K562 (cell line): Measurements from ENCODE around the gene AZGP1. TPM values are rescaled to one million over a fixed set of nuclear protein-coding genes. Genes with fewer than 3 reads are reported as not detected.
"Not testable (repeated sequence)": the region's sequence is repeated elsewhere in the genome, so short reads cannot be mapped to it uniquely, and the experiment has no call there.

Experiments used
- ATAC-seq: fragments of 200-7000 bp; cut with Tn5 transposase; 3 replicates; pipeline ENCODE4 v1.9.1; 2020; ENCODE audit warnings: moderate library complexity
- BruUV-seq: library from RNA; stranded (reverse); fragments of 400-500 nt; replicated peaks from 2 replicates; lab custom pipeline; 2021; lab: Mats Ljungman, UMichigan
- CTCF ChIA-PET: fragments of 300-600 bp; formaldehyde crosslinking; extraction: SDS; loops from one replicate; lab custom pipeline; 2021; ENCODE audit warnings: low intra/inter-chr PET ratio; lab: Yijun Ruan, JAX
- POLR2A ChIA-PET: fragments of 300-600, 350-650 bp; sonication (Branson Sonifier 250); formaldehyde crosslinking; extraction: SDS; loops from one replicate; lab custom pipeline; 2021; ENCODE audit warnings: antibody characterized with exemption, inconsistent platforms; lab: Yijun Ruan, JAX
- DNase-seq, 4 experiments: peaks; one replicate each; pipeline versions ENCODE4 v3.0.0 to v3.0.0-alpha.2; 2011 to 2018; ENCODE audit warnings: low spot score in 3 of 4, mixed read lengths in 3 of 4; ENCODE audit errors: extremely low read depth in 1 of 4
- FAIRE-seq: peaks from 2 replicates; lab custom pipeline; 2011; peaks lifted over from hg19 to GRCh38; lab: Jason Lieb, UNC
- H2AFZ ChIP-seq: 2 replicates; pipeline ENCODE4 v1.6.0; 2011; ENCODE audit warnings: low read depth, low read length, control low read depth, inconsistent platforms
- H3K27ac ChIP-seq: fragments of 200-600 bp; 3 replicates; pipeline ENCODE4 v1.8.0; 2011; ENCODE audit warnings: low read depth, mild to moderate bottlenecking, control low read depth, inconsistent platforms, low read length, moderate library complexity, mixed read lengths; ENCODE audit errors: extremely low read depth
- H3K27me3 ChIP-seq, 2 experiments: fragments of 300-600 bp in 1 of 2; 2 replicates in 1 of 2; 3 replicates in 1 of 2; pipeline versions ENCODE4 v1.6.0 to v1.8.0; 2011; ENCODE audit warnings: inconsistent platforms in 2 of 2, low read length in 2 of 2, mild to moderate bottlenecking in 1 of 2, mixed read lengths in 1 of 2, moderate library complexity in 1 of 2; ENCODE audit not compliant: control insufficient read depth in 2 of 2, insufficient read depth in 2 of 2
- H3K36me3 ChIP-seq: fragments of 300-600 bp; 3 replicates; pipeline ENCODE4 v1.8.0; 2011; ENCODE audit warnings: mild to moderate bottlenecking, low read length, inconsistent platforms; ENCODE audit not compliant: control insufficient read depth, insufficient read depth
- H3K4me1 ChIP-seq, 2 experiments: fragments of 200-600 bp in 1 of 2; replicated peaks in 1 of 2; 2 replicates in 1 of 2; 3 replicates in 1 of 2; pipeline versions ENCODE4 v1.5.1 to v1.8.0; 2011; ENCODE audit warnings: inconsistent platforms in 2 of 2, low read length in 2 of 2, mild to moderate bottlenecking in 1 of 2, mixed read lengths in 1 of 2, moderate library complexity in 1 of 2; ENCODE audit not compliant: control insufficient read depth in 2 of 2, insufficient read depth in 2 of 2
- H3K4me2 ChIP-seq: 2 replicates; pipeline ENCODE4 v1.6.1; 2011; ENCODE audit warnings: low read length, control low read depth, inconsistent platforms, mixed read lengths; ENCODE audit not compliant: insufficient read depth
- H3K4me3 ChIP-seq: fragments of 200-600 bp; sonication (generic), shearing (Covaris generic); 2 replicates; pipeline ENCODE4 v1.5.1; 2016; ENCODE audit warnings: control low read depth, inconsistent platforms
- H3K79me2 ChIP-seq: fragments of 200-600 bp; 3 replicates; pipeline ENCODE4 v1.8.0; 2011; ENCODE audit warnings: low read length, inconsistent platforms; ENCODE audit not compliant: control insufficient read depth, insufficient read depth
- H3K9ac ChIP-seq, 2 experiments: 2 replicates each; pipeline versions ENCODE4 v1.6.0 to v1.6.1; 2011; ENCODE audit warnings: low read depth in 2 of 2, low read length in 2 of 2, control low read depth in 1 of 2, inconsistent platforms in 1 of 2, mild to moderate bottlenecking in 1 of 2, mixed read lengths in 1 of 2; ENCODE audit not compliant: insufficient read depth in 1 of 2
- H3K9me1 ChIP-seq: one replicate; pipeline ENCODE4 v1.6.0; 2011; ENCODE audit warnings: inconsistent platforms, mild to moderate bottlenecking, low read length, moderate library complexity; ENCODE audit not compliant: control insufficient read depth, insufficient read depth
- H3K9me3 ChIP-seq: replicated peaks from 2 replicates; pipeline ENCODE4 v1.5.1; 2011; ENCODE audit warnings: low read depth, low read length, inconsistent platforms; ENCODE audit not compliant: control insufficient read depth, insufficient read depth
- H4K20me1 ChIP-seq: replicated peaks from 2 replicates; pipeline ENCODE4 v1.6.1; 2011; ENCODE audit warnings: low read length, inconsistent platforms, mixed read lengths; ENCODE audit not compliant: control insufficient read depth, insufficient read depth
- BACH1 ChIP-seq: fragments of 200-800 bp; sonication (Bioruptor generic); IDR thresholded peaks from 2 replicates; pipeline ENCODE4 v1.6.1; 2016; ENCODE audit warnings: missing genetic modification characterization, missing compliant biosample characterization
- KAT8 ChIP-seq: fragments of 450-650 bp; IDR thresholded peaks from 2 replicates; pipeline ENCODE4 v1.6.1; 2016; ENCODE audit warnings: low read depth, mild to moderate bottlenecking
- PCBP2 ChIP-seq: fragments of 200-400 bp; formaldehyde crosslinking; IDR thresholded peaks from 2 replicates; pipeline ENCODE4 v1.6.1; 2018; ENCODE audit warnings: low read length, low read depth, mild to moderate bottlenecking, moderate library complexity; ENCODE audit not compliant: poor library complexity, severe bottlenecking
- RCOR1 ChIP-seq, 2 experiments: IDR thresholded peaks; 2 replicates each; pipeline ENCODE4 v1.6.1; 2012; ENCODE audit warnings: low read depth in 2 of 2, low read length in 2 of 2, borderline replicate concordance in 1 of 2, improper control_type of control experiment in 1 of 2
- TCF7 ChIP-seq: sonication (generic); IDR thresholded peaks from 2 replicates; pipeline ENCODE4 v1.6.1; 2016; ENCODE audit warnings: antibody characterized with exemption, borderline replicate concordance
- WGBS: fragments of 100-300 bp; shearing (Covaris generic); methylation state at CpG from one replicate; pipeline ENCODE4 v1.1.6; 2016; ENCODE audit warnings: low coverage, mixed read lengths; ENCODE audit not compliant: insufficient coverage; ENCODE audit errors: missing lambda C conversion rate; 5-methylcytosine and 5-hydroxymethylcytosine counted together
- in situ Hi-C: fragments of 300-500 bp; cut with MboI; formaldehyde crosslinking; loops from 4 replicates; pipeline ENCODE4 v1.15.0; 2018; ENCODE audit warnings: inconsistent platforms, mixed read lengths
- intact Hi-C: fragments of 100-400 bp; cut with micrococcal nuclease; formaldehyde crosslinking; loops from 2 replicates; pipeline ENCODE4 v1.14.2; 2022
- polyA plus RNA-seq, 8 experiments: library from polyadenylated mRNA; depleted of rRNA in 4 of 8; stranded (reverse) in 5 of 8; unstranded in 3 of 8; fragments of >200 nt; fragmentation: Nextera tagmentation in 2 of 8; fragmentation: Illumina TruSeq in 1 of 8; extraction: Ambion mirVana in 2 of 8; extraction: Trizol in 1 of 8; gene quantifications; 2 replicates each; pipeline versions ENCODE4 v1.2.1 to v1.2.3, GENCODE V29; 2011 to 2014; ENCODE audit warnings: inconsistent platforms in 1 of 8, missing spikeins in 1 of 8
- total RNA-seq, 7 experiments: library from RNA; depleted of rRNA in 6 of 7; stranded (reverse); fragments of >200 nt in 6 of 7; fragmentation: Illumina TruSeq in 2 of 7; extraction: Trizol in 2 of 7; gene quantifications; 2 replicates each; pipeline versions ENCODE4 v1.2.1 to v1.2.3, GENCODE V29; 2011 to 2021; ENCODE audit warnings: low replicate concordance in 1 of 7

AZGP1 gene
- total and polyA plus RNA-seq, 9 of the 15 experiments (the other 6 are each of a cell fraction or from before 2014, with no cell fraction given), result 0.18 to 0.53 TPM; not detected in 7

DNA sequence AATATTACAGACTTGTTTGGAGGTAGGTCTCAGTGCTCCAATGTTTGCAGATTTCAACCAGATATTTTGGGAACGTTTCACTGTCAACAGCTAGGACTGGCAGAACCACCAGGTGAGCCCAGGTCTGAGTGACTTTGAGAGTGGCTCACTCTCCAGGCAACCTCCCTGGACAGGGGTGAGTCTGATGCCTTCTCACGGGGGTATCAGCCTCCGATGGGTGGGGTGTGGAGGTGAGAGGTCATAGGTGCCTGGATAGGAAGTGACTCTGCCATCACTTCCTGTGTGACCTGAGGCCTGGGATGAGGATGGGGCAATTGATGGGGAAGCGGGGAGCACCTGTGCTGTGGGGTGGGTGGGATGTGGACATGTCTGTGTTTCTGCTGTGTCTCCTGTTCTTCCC is 4.6 kb downstream of the AZGP1 start:
- no peak for DNase-seq
- H4K20me1 ChIP-seq, result no peaks in the 10 kb centered on the region
- POLR2A ChIA-PET, result interaction anchor here (0.5 kb wide), 1 partner anchor 87 kb away, joined by 3 read pairs; no protein-coding TSS in a partner anchor
- TF ChIP-seq RCOR1 (IDR thresholded peaks at IDR 0.05; ENCODE audit: borderline replicate concordance in 1 of 2, low read depth in 2 of 2, low read length in 2 of 2), result no peak
- no peak for TF ChIP-seq KAT8
- TF ChIP-seq PCBP2, result no peak
- no peak for TF ChIP-seq BACH1
- no peak for TF ChIP-seq TCF7
- TF ChIP-seq, all 486 proteins: peak for 0
- Histone ChIP-seq H3K9me3 (no peaks in the 10 kb centered on the region), H3K36me3 (no peaks in the 10 kb centered on the region), H3K27me3 (peaks cover 25 to 37% of the 10 kb centered on the region in 2 experiments), H3K79me2 (no peaks in the 10 kb centered on the region), H3K9ac (no peak overlapping the region), H2AFZ (no peak overlapping the region), H3K4me1 (no peaks in the 10 kb centered on the region), H3K27ac (no peak overlapping the region), H3K4me2 (no peak overlapping the region), H3K4me3 (no peak overlapping the region), H3K9me1 (no peaks in the 10 kb centered on the region)
- no TSS peak for BruUV-seq
- in situ Hi-C loops, result no loop called here
- WGBS, result 11% methylated on average over 4 of the region's 4 CpGs
- no peak for FAIRE-seq
- ATAC-seq, result no peak
- CTCF ChIA-PET, result no interaction called here
- intact Hi-C loops, result no loop called here

DNA sequence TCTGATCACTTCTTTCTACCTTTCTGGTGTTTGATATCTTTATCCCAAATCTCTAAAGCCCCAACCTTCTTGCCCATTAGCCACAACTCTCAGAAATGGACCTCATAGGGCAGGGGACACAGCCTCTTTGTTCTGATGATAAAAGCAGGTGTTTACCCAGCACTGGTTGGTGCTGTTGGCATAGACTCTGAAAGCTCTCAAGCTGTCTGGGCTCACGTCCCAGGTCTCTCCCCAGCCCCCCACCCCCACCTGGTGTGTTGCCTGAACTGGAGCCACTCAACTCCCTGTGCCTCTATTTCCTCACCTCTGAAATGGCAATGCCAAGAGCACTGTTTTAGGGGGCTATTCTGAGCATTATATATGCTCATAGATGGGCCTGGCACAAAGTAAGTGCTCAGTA is 6.0 kb downstream of the AZGP1 start:
- DNase-seq, H3K4me1 ChIP-seq, in situ Hi-C loops, H3K79me2 ChIP-seq, ATAC-seq, H2AFZ ChIP-seq, H3K9me1 ChIP-seq, H3K36me3 ChIP-seq, H3K27ac ChIP-seq, intact Hi-C loops, H3K9me3 ChIP-seq, H3K9ac ChIP-seq, CTCF ChIA-PET, BruUV-seq, H3K4me3 ChIP-seq, H4K20me1 ChIP-seq, POLR2A ChIA-PET, FAIRE-seq, H3K4me2 ChIP-seq: not testable (repeated sequence)
- WGBS, result 0% methylated on average over 1 of the region's 1 CpG
- peaks cover 31 to 37% of the 10 kb centered on the region in 2 experiments for H3K27me3 ChIP-seq
